Stimulated activated naive CD8-positive, alpha-beta T cell treated with anti-CD3 and anti-CD28 coated beads, Interleukin-15, Interleukin-2, amounts not matched to agents 100 U/mL and 50 U/mL, for 24 hours (primary cell): Measurements from ENCODE around the gene UBE3B.

Source experiments
- ATAC-seq: fragments of 150-1000 bp; cut with Tn5 transposase; one replicate; pipeline ENCODE4 v1.10.0; 2021
- DNase-seq: peaks from one replicate; pipeline ENCODE4 v3.0.0; 2021

The UBE3B gene

DNA sequence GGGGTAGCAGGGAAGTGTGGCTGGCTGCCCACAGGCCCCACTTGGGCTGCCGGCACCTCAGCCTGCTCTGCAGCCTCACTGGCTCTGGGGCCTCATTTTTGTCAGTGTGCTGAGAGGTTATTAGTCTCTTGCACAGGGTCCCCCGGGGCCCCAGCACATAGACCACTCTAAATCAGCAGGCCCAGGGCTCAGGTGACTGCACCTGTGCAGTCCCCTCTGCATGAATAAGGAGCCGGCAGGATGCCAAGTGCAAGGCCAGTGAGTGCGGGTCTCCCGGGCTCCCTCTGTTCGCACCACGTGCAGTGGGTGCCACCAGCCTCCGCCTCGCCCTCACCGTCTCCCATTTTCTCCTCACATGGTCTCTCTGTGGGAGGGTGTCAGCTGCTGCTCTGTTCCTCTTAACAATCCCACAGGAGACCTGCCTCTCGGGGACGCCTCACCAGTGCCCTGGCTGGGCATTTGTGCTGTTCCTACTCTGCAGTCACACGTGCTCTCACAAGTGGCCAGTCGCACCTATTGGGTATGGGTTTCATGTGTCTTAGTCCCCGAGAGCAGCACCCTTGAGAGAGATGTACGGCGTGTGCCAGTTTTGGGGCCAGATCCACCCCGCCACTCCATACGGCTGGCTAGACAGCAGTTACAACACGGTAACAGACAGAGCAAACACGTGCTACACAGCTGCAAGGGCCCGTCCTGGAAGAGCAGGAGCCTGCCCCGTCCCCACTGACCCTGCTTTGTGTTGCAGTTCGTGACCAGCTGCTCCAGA, 55.5 kb downstream of the UBE3B start:
- DNase-seq (no peak), ATAC-seq (no peak)

DNA sequence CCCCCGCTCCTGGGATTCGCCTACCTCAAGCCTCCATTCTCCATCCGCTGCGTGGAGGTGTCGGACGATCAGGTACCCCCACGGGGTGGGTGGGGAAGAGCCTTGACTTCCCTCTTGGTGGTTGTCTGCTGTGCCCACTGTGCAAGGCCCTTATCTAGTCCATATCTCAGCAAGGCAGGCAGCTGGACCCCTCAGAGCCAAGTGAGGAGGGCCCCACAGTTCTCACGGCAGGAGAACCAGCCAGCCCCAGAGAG, 56.0 kb downstream of the UBE3B start:
- DNase-seq, result no peak

DNA sequence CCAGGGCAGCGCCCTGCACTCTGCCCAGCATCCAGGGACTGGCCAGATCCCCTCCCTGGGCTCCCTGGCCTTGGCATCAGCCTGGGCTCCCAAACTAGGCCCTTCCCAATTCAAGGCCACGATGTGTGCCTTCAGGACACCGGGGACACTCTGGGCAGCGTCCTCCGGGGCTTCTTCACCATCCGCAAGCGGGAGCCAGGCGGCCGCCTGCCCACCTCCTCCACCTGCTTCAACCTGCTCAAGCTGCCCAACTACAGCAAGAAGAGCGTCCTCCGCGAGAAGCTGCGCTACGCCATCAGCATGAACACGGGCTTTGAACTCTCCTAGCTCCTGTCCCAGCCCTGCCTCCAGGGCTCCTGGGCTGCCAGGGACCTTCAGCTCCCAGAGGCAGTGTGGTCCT, 57.0 kb downstream of the UBE3B start:
- DNase-seq, result no peak
- no peak for ATAC-seq

More for the DNA sequence above, 56.0 kb downstream of the UBE3B start:
- no peak for ATAC-seq

- ATAC-seq (no peak), DNase-seq (no peak)
These were observed 57.9 kb downstream of the UBE3B start for GRCh38 chr12:109535231-109535862.

GRCh38 chr12:109535863-109536250, 58.4 kb downstream of the UBE3B start:
- ATAC-seq (no peak), DNase-seq (no peak)

DNA sequence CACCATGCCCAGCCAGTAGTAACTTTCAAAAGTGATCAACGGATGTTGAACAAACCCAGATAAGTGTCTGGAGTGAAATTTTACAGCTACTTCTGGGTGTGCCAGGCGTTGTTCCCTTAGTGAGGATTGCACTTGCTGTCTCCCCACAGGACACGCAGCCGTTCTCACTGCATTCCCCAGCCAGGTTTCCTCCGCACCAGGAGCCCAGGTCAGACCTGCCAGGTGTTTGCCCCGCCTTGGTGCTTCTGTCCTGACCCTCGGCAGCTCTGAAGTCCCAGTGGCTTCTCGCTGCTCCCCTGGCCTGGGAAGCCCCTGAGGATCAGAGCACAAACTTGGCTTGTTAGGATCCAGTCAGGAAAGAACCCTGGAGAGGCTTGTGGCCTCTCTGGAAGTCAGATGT, 59.7 kb downstream of the UBE3B start:
- ATAC-seq (no peak), DNase-seq (no peak)

GRCh38 chr12:109538191-109538863, 60.9 kb downstream of the UBE3B start:
- DNase-seq (no peak), ATAC-seq (no peak)

GRCh38 chr12:109539508-109539907, 62.1 kb downstream of the UBE3B start:
- DNase-seq, result no peak
- ATAC-seq, result no peak

GRCh38 chr12:109540526-109541412, 63.3 kb downstream of the UBE3B start:
- no peak for DNase-seq
- ATAC-seq, result no peak

DNA sequence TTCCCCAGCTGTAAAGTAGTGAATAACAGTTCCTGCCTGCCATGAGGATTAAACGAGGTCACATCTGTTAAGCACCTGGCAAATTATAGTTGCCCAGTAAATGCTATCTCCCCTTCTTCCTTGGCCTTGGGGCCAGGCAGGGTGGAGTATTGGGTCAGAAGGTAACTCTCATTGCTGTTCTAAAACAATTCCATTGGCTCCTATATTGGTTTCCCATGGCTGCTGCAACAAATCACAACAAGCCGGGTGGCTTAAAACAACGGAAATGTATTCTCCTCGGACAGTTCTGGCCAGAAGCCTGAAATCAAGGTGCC, 63.9 kb downstream of the UBE3B start:
- no peak for DNase-seq
- ATAC-seq, result no peak

- DNase-seq (no peak), ATAC-seq (no peak)
These were observed 64.6 kb downstream of the UBE3B start for GRCh38 chr12:109542014-109542413.

GRCh38 chr12:109542876-109543275, 65.4 kb downstream of the UBE3B start:
- ATAC-seq (no peak), DNase-seq (no peak)

DNA sequence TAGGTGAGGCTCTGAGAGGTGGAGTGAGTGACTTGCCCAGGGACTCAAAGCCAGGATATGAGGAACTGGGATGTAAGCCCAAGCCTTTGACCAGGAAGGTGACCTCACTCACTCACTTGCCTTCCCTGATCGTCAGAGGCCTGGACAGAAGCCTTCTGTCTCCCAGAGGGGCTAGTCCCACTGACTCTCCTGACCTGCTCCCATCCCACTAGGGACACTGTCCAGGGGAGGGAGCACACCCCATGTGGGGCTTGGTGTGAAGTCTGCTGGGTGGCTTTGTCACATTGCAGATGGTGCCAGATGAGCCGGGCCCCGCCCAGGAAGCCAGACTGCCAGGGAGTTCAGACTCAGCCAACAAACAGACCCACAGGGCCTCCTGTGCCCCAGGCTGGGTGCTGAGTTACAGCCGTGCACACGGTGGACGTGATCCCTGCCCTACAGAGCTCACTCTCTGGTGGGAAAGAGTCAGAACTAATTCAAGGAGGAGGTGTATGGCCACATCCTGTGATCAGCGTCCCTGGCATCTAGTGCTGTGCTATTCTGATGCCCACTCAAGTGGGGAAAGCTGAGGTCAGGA, 67.6 kb downstream of the UBE3B start:
- DNase-seq (no peak), ATAC-seq (peak; percentile 44)

DNA sequence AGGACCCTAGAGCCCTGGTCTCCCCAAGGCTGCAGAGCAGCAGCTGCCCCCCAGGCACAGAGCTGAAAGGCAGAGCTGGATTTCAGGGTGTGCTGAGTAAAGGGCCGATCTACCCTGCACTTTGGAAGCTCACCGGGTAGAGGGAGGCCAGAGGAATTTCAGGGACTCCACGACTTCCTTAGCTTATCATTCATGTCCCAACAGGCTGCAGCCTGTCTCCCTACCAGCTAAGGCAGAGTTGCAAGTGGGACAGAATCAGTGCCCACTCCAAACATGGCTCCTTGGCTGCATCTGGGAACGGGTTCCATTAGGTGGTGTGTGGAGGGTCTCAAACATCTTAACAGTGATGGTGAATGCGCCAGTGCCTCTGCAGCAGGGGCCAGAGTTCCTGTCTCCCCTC, 68.4 kb downstream of the UBE3B start:
- DNase-seq (no peak), ATAC-seq (no peak)

DNA sequence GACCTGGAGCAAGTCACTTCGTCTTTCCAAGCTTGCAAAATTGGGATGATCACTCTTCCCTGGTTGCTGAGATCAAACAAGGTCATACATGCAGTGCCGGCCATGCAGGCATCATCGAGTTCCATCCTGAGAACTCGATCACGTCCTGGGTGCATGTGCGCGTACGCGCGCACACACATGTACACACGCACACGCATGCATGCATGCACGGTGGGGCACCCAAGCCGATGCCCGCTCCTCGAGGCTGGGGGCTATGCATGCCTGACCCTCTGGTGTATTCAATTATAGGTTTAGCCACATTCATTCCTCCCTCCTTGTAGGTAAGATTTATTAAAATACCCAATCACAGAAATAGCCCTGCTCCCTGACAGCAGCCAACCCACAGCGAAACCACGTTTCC, 69.9 kb downstream of the UBE3B start:
- no peak for ATAC-seq
- DNase-seq, result no peak

- DNase-seq, result no peak
- no peak for ATAC-seq
These were observed 70.8 kb downstream of the UBE3B start for GRCh38 chr12:109548258-109548657.

- DNase-seq (no peak), ATAC-seq (no peak)
These were observed 72.3 kb downstream of the UBE3B start for GRCh38 chr12:109549613-109550270.

DNA sequence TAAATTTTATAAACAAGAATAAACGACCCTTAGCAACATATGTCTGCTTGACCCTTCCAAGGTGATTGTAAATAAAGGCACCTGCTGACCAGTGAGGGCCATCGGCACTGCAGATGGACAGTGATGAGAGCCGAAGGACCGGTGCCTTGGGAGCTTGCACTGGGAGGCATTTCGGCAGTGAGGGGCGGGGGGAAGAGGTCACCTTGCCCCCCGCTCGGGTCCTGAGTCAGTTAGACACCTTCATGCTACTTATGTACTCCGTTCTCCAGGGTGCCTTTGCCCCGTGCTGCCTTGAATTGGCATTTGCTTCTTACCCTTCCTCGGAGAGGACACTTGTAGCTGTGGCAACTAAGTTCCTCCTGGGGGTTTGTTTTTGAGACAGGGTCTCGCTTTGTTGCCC, 72.8 kb downstream of the UBE3B start:
- no peak for ATAC-seq
- no peak for DNase-seq

GRCh38 chr12:109551108-109551507, 73.7 kb downstream of the UBE3B start:
- DNase-seq (no peak), ATAC-seq (no peak)

- no peak for DNase-seq
- no peak for ATAC-seq
These were observed 75.5 kb downstream of the UBE3B start for GRCh38 chr12:109552971-109553370.

GRCh38 chr12:109553483-109553882, 76.0 kb downstream of the UBE3B start:
- DNase-seq (no peak), ATAC-seq (no peak)

GRCh38 chr12:109553906-109554500, 76.6 kb downstream of the UBE3B start:
- ATAC-seq, result no peak
- no peak for DNase-seq
